ENCODE measurements around the gene NTHL1. TPM values are rescaled to one million over a fixed set of nuclear protein-coding genes. Genes with fewer than 3 reads are reported as not detected.

Gene NTHL1
- total RNA-seq, 1 experiment from 2014 or later = 148 TPM

GRCh38 chr16:2048116-2048543 is 496 bp upstream of the NTHL1 start:
- in situ Hi-C loops (cut with HindIII; ENCODE audit: low pct_unique_long_range_greater_than_20kb, low sequenced_read_pairs) = loop anchor here (25.0 kb wide), 1 partner anchor 464 kb away; the partner anchor contains the start of genes AMDHD2 and ATP6V0C
- no peak for DNase-seq (ENCODE audit: low read depth)

GRCh38 chr16:2046893-2047329 is 723 bp downstream of the NTHL1 start:
- no peak for DNase-seq (ENCODE audit: low read depth)
- in situ Hi-C loops (cut with HindIII; ENCODE audit: low pct_unique_long_range_greater_than_20kb, low sequenced_read_pairs) = loop anchor here (25.0 kb wide), 1 partner anchor 465 kb away; the partner anchor contains the start of genes AMDHD2 and ATP6V0C

GRCh38 chr16:2045965-2046892 is 1.4 kb downstream of the NTHL1 start:
- in situ Hi-C loops (cut with HindIII; ENCODE audit: low pct_unique_long_range_greater_than_20kb, low sequenced_read_pairs) = loop anchor here (25.0 kb wide), 1 partner anchor 466 kb away; the partner anchor contains the start of genes AMDHD2 and ATP6V0C

GRCh38 chr16:2044541-2044940 is 3.1 kb downstream of the NTHL1 start:
- in situ Hi-C loops (cut with HindIII; ENCODE audit: low pct_unique_long_range_greater_than_20kb, low sequenced_read_pairs) = loop anchor here (25.0 kb wide), 1 partner anchor 468 kb away; the partner anchor contains the start of genes AMDHD2 and ATP6V0C
- no peak for DNase-seq (ENCODE audit: low read depth)

More at GRCh38 chr16:2045965-2046892, 1.4 kb downstream of the NTHL1 start:
- no peak for DNase-seq (ENCODE audit: low read depth)

GRCh38 chr16:2043667-2044451 is 3.8 kb downstream of the NTHL1 start:
- peak; percentile 77 for DNase-seq (ENCODE audit: low read depth)
- in situ Hi-C loops (cut with HindIII; ENCODE audit: low pct_unique_long_range_greater_than_20kb, low sequenced_read_pairs) = loop anchor here (25.0 kb wide), 1 partner anchor 468 kb away; the partner anchor contains the start of genes AMDHD2 and ATP6V0C

GRCh38 chr16:2042986-2043666 is 4.5 kb downstream of the NTHL1 start:
- peak; percentile 86 for DNase-seq (ENCODE audit: low read depth)
- in situ Hi-C loops (cut with HindIII; ENCODE audit: low pct_unique_long_range_greater_than_20kb, low sequenced_read_pairs) = loop anchor here (25.0 kb wide), 1 partner anchor 469 kb away; the partner anchor contains the start of genes AMDHD2 and ATP6V0C

- no peak for DNase-seq (ENCODE audit: low read depth)
- in situ Hi-C loops (cut with HindIII; ENCODE audit: low pct_unique_long_range_greater_than_20kb, low sequenced_read_pairs) = loop anchor here (25.0 kb wide), 1 partner anchor 470 kb away; the partner anchor contains the start of genes AMDHD2 and ATP6V0C
These were observed 5.3 kb downstream of the NTHL1 start for GRCh38 chr16:2042171-2042985.

GRCh38 chr16:2040787-2041522 is 6.7 kb downstream of the NTHL1 start:
- peak; percentile 85 for DNase-seq (ENCODE audit: low read depth)

GRCh38 chr16:2040041-2040786 is 7.4 kb downstream of the NTHL1 start:
- DNase-seq (ENCODE audit: low read depth) = no peak
- in situ Hi-C loops (cut with HindIII; ENCODE audit: low pct_unique_long_range_greater_than_20kb, low sequenced_read_pairs) = loop anchor here (25.0 kb wide), 1 partner anchor 472 kb away; the partner anchor contains the start of genes AMDHD2 and ATP6V0C

More at GRCh38 chr16:2040787-2041522, 6.7 kb downstream of the NTHL1 start:
- in situ Hi-C loops (cut with HindIII; ENCODE audit: low pct_unique_long_range_greater_than_20kb, low sequenced_read_pairs) = loop anchor here (25.0 kb wide), 1 partner anchor 471 kb away; the partner anchor contains the start of genes AMDHD2 and ATP6V0C

- in situ Hi-C loops (cut with HindIII; ENCODE audit: low pct_unique_long_range_greater_than_20kb, low sequenced_read_pairs) = loop anchor here (25.0 kb wide), 1 partner anchor 473 kb away; the partner anchor contains the start of genes AMDHD2 and ATP6V0C
- no peak for DNase-seq (ENCODE audit: low read depth)
These were observed 8.2 kb downstream of the NTHL1 start for GRCh38 chr16:2039274-2040031.

- in situ Hi-C loops (cut with HindIII; ENCODE audit: low pct_unique_long_range_greater_than_20kb, low sequenced_read_pairs) = loop anchor here (25.0 kb wide), 1 partner anchor 474 kb away; the partner anchor contains the start of genes AMDHD2 and ATP6V0C
- no peak for DNase-seq (ENCODE audit: low read depth)
These were observed 9.0 kb downstream of the NTHL1 start for GRCh38 chr16:2038382-2039231.

GRCh38 chr16:2037647-2038381 is 9.8 kb downstream of the NTHL1 start:
- DNase-seq (ENCODE audit: low read depth) = no peak
- in situ Hi-C loops (cut with HindIII; ENCODE audit: low pct_unique_long_range_greater_than_20kb, low sequenced_read_pairs) = loop anchor here (25.0 kb wide), 1 partner anchor 474 kb away; the partner anchor contains the start of genes AMDHD2 and ATP6V0C

- in situ Hi-C loops (cut with HindIII; ENCODE audit: low pct_unique_long_range_greater_than_20kb, low sequenced_read_pairs) = loop anchor here (25.0 kb wide), 1 partner anchor 475 kb away; the partner anchor contains the start of genes AMDHD2 and ATP6V0C
- no peak for DNase-seq (ENCODE audit: low read depth)
These were observed 10.5 kb downstream of the NTHL1 start for GRCh38 chr16:2037115-2037514.
